ENCODE results near the gene C11orf24. TPM values are rescaled to one million over a fixed set of nuclear protein-coding genes. Genes with fewer than 3 reads are reported as not detected.
A peak's percentile ranks its signal among the peaks of the same experiment; 100 is the strongest.

Gene C11orf24
- total RNA-seq, 1 donor from 2014 or later = 41.8 TPM

DNA sequence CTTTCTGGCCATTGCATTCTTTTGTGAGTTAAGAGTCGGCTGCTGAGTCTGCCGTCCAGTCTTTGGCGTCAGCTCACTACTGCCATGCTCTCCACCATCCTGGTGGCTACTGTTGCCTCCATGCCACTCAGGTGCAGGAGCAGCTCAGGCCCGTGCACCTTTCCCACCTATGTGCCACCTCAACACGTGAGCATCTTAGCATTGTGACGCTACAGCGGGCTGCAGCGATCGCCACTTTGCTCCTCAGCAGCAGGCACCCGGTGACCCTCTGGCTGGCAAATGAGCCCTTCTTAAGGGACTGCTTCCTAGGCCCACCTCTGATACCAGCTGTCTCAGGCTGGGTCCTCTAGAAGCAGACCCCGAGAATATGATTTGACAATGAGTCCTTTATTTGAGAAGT, 47.2 kb downstream of the C11orf24 start:
- Mint-ChIP-seq H3K4me1 (no peaks in the 10 kb centered on the region), H3K27ac (no peak overlapping the region), H3K9me3 (peaks cover 9% of the 10 kb centered on the region), H3K4me3 (no peak overlapping the region), H3K27me3 (ENCODE audit: low read depth) (peaks cover 8% of the 10 kb centered on the region), H3K36me3 (no peaks in the 10 kb centered on the region)
- TF ChIP-seq, protein P1, sequence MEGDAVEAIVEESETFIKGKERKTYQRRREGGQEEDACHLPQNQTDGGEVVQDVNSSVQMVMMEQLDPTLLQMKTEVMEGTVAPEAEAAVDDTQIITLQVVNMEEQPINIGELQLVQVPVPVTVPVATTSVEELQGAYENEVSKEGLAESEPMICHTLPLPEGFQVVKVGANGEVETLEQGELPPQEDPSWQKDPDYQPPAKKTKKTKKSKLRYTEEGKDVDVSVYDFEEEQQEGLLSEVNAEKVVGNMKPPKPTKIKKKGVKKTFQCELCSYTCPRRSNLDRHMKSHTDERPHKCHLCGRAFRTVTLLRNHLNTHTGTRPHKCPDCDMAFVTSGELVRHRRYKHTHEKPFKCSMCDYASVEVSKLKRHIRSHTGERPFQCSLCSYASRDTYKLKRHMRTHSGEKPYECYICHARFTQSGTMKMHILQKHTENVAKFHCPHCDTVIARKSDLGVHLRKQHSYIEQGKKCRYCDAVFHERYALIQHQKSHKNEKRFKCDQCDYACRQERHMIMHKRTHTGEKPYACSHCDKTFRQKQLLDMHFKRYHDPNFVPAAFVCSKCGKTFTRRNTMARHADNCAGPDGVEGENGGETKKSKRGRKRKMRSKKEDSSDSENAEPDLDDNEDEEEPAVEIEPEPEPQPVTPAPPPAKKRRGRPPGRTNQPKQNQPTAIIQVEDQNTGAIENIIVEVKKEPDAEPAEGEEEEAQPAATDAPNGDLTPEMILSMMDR (IDR thresholded peaks at IDR 0.05; ENCODE audit: unreplicated experiment) = no peak
- DNase-seq (ENCODE audit: low spot score in 2 of 2, unreplicated experiment in 2 of 2) = no peak

DNA sequence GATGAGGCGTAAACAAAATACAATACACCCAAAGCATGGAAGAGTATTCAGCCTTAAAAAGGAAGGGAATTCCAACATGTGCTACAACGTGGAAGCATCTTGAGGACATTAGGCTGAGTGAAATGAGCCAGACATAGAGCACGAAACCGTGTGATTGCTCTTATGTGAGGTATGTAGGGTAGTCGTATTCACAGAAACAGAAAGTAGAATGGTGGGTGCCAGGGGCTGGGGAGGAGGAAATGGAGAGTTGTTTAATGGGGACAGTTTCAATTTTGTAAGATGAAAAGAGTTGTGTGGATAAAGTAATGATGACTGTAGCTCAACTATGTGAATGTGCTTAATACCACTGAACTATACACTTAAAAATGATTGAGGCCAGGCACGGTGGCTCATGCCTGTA, 48.5 kb downstream of the C11orf24 start:
- Mint-ChIP-seq H3K27ac (no peak overlapping the region), H3K27me3 (ENCODE audit: low read depth) (peaks cover 8% of the 10 kb centered on the region), H3K4me1 (no peaks in the 10 kb centered on the region), H3K4me3 (no peak overlapping the region), H3K36me3 (no peaks in the 10 kb centered on the region), H3K9me3 (no peaks in the 10 kb centered on the region)
- DNase-seq (ENCODE audit: low spot score in 2 of 2, unreplicated experiment in 2 of 2) = no peak
- TF ChIP-seq, protein P1 (IDR thresholded peaks at IDR 0.05; ENCODE audit: unreplicated experiment) = no peak

DNA sequence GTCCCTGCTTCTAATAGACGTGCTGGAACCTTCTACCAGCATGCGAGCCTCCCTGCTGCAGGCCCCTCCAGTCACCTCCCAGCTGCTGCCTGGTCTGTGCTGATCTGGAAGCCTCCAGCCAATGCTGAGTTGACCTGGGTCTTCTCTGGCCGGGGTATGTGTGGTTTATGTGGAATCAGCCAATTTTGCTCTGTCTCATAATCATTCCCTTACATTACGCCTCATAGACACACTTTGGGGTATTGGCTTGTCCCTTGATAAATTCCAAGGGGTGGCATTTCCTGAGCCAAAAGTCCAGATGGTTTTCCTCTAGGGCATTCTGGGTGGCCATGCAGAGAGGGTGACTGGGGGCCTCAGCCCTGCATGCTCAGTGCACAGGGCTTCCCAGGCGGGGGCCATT, 50.4 kb downstream of the C11orf24 start:
- peaks cover 12% of the 10 kb centered on the region for H3K27me3 Mint-ChIP-seq (ENCODE audit: low read depth)
- TF ChIP-seq, protein P1 (IDR thresholded peaks at IDR 0.05; ENCODE audit: unreplicated experiment) = no peak
- no peaks in the 10 kb centered on the region for H3K9me3 Mint-ChIP-seq
- H3K36me3 Mint-ChIP-seq = no peaks in the 10 kb centered on the region
- no peaks in the 10 kb centered on the region for H3K4me1 Mint-ChIP-seq
- no peak overlapping the region for H3K4me3 Mint-ChIP-seq
- DNase-seq (ENCODE audit: low spot score in 2 of 2, unreplicated experiment in 2 of 2) = no peak
- H3K27ac Mint-ChIP-seq = no peak overlapping the region

DNA sequence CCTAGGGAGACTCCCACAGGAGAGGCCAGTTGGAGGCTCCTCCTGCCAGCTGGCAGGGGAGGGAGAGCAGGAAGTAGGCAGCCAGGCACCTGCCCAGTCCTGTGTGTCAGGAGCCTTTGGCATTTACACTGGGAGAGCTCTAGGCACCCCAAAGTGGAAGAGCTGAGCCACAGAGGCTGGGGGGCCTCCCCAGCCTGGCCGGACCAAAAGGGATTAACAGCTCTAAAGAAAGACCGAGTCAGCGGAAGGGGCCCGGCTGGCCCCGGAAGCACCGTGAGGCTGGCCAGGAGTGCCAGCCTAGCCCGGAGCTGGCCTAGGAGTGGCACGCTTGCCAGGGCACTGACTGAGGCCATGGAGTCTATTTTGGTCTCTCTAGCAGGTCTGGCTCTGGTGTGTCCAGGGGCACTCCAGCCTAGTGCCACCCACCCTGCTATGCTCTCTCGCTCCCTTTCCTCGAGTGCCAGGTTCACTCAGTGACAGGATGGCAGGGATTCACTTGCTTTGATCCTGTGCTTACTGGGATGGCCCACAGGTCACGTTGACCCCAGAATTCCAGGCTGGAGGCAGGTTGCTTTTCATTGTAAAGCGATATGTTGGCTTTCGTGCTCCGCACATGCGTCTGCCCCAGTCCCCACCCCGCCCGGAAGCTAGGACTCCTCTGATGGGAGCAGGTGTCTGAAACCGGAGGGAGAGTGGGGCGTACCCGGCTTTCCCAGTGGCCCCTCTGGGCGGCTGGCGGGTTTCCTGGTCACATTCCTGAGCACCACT, 55.4 kb downstream of the C11orf24 start:
- Mint-ChIP-seq H3K4me1 (peaks cover 20% of the 10 kb centered on the region), H3K27ac (no peak overlapping the region), H3K9me3 (no peaks in the 10 kb centered on the region), H3K27me3 (ENCODE audit: low read depth) (peaks cover 3% of the 10 kb centered on the region), H3K4me3 (no peak overlapping the region), H3K36me3 (no peaks in the 10 kb centered on the region)
- DNase-seq (ENCODE audit: low spot score in 2 of 2, unreplicated experiment in 2 of 2) = no peak
- TF ChIP-seq, protein P1 (IDR thresholded peaks at IDR 0.05; ENCODE audit: unreplicated experiment) = no peak

DNA sequence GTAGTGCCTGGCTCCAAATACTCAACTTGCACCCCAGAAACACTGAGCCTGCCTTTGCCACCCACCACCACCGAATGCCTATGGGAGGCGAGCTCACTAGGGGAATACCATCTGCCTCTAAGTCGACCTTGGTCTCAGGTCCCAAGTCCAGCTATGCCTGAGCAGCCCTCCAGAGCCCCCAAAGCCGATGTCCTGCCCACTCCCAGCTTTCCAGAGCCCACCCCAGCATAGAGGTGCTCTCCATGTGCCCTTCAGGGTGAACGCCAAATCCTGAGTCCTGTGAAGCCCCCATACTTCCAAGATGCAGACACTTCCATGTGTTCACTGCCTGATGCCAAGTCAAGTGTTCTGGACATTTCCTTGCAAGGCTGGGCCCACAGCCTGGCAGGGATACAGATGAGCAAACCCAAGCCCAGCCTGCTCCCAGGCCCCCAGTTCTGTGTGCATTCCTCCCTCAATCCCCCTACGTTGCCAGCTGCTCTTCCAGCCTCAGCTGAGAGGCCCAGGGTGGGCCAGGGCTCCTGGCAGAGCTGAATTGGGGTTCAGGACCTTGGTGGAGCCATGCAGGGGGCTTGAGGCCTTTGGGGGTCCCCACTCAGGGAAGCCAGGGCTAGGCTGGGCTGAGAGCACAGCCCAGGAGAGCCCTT, 56.1 kb downstream of the C11orf24 start:
- H3K9me3 Mint-ChIP-seq = no peaks in the 10 kb centered on the region
- H3K27me3 Mint-ChIP-seq (ENCODE audit: low read depth) = peaks cover 3% of the 10 kb centered on the region

More for the DNA sequence above, 56.1 kb downstream of the C11orf24 start:
- DNase-seq (ENCODE audit: low spot score in 2 of 2, unreplicated experiment in 2 of 2) = no peak
- Mint-ChIP-seq H3K4me3 (peak overlapping the region; percentile 74), H3K36me3 (no peaks in the 10 kb centered on the region), H3K27ac (no peak overlapping the region), H3K4me1 (peaks cover 27% of the 10 kb centered on the region)
- TF ChIP-seq, protein P1 (IDR thresholded peaks at IDR 0.05; ENCODE audit: unreplicated experiment) = no peak

All from mesothelial cell of epicardium (in vitro differentiated cells).